Testis (tissue), 2 donors: ENCODE results near the gene PLCH2.
"Not testable (repeated sequence)": the region's sequence is repeated elsewhere in the genome, so short reads cannot be mapped to it uniquely, and the experiment has no call there.

ENCODE experiments used
- CTCF ChIP-seq, 3 experiments: fragments of 450-650 bp in 2 of 3; fragments of 200-600 bp in 1 of 3; sonication (generic) in 1 of 3; IDR thresholded peaks; one replicate each; pipeline ENCODE4 v1.5.1; 2016 to 2019; ENCODE audit warnings: antibody characterized with exemption in 3 of 3, mild to moderate bottlenecking in 2 of 3, moderate library complexity in 1 of 3
- POLR2A ChIP-seq: fragments of 450-650 bp; IDR thresholded peaks from one replicate; pipeline ENCODE4 v1.6.1; 2017; ENCODE audit warnings: antibody characterized with exemption, mild to moderate bottlenecking, moderate library complexity

GRCh38 chr1:2550309-2550861 is 74.3 kb downstream of the PLCH2 start:
- TF ChIP-seq CTCF (IDR thresholded peaks at IDR 0.05); POLR2A: not testable (repeated sequence)
